Measurements from ENCODE around the gene KCNC1.

The KCNC1 gene

DNA sequence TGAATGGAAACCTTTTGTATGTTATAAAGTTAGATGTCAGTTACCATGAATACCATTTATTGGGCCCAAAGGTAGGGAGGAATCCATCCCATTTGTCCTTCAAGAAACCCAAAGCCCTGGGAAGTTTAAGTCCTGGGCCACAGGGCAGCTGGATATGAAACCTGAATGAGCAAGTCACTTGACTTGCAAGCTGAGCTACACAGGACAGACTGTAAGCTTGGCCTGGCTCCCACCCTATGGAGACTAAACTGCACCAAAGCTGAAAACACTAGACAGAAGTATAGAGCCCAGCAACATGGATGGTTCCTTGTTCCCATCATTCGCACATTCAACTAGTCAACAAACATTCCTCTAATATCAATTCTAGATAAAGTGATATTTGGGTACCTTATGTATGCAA lies 71.3 kb downstream of the KCNC1 start:
- DNase-seq (ENCODE audit: low read depth) = no peak
- TF ChIP-seq, protein P1, sequence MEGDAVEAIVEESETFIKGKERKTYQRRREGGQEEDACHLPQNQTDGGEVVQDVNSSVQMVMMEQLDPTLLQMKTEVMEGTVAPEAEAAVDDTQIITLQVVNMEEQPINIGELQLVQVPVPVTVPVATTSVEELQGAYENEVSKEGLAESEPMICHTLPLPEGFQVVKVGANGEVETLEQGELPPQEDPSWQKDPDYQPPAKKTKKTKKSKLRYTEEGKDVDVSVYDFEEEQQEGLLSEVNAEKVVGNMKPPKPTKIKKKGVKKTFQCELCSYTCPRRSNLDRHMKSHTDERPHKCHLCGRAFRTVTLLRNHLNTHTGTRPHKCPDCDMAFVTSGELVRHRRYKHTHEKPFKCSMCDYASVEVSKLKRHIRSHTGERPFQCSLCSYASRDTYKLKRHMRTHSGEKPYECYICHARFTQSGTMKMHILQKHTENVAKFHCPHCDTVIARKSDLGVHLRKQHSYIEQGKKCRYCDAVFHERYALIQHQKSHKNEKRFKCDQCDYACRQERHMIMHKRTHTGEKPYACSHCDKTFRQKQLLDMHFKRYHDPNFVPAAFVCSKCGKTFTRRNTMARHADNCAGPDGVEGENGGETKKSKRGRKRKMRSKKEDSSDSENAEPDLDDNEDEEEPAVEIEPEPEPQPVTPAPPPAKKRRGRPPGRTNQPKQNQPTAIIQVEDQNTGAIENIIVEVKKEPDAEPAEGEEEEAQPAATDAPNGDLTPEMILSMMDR (IDR thresholded peaks at IDR 0.05; ENCODE audit: control insufficient read depth, extremely low read depth, insufficient read depth) = no peak

DNA sequence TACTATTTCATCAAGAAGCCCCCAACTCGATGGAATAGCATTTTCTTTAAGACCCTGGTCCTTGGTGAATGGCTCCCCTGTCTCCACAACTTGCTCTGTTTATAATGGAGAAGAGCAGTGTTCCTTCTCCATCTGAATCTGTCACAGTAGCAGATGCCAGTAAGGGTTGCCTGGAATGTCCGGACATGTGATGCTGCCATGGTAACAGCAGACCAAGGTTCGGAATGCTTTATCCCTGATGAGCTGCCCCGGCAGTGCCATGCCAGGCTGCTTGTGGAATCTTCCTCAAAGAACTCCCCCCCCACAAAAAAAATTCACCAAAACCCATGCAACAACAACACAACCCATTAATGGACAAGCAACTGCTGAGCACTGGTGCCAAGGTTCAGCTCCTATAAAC lies 72.5 kb downstream of the KCNC1 start:
- no peak overlapping the region for H3K4me3 ChIP-seq (ENCODE audit: low read depth, low read length)
- DNase-seq (ENCODE audit: low read depth) = no peak
- TF ChIP-seq, protein P1 (IDR thresholded peaks at IDR 0.05; ENCODE audit: control insufficient read depth, extremely low read depth, insufficient read depth) = no peak

More for the DNA sequence above, 71.3 kb downstream of the KCNC1 start:
- no peak overlapping the region for H3K4me3 ChIP-seq (ENCODE audit: low read depth, low read length)

DNA sequence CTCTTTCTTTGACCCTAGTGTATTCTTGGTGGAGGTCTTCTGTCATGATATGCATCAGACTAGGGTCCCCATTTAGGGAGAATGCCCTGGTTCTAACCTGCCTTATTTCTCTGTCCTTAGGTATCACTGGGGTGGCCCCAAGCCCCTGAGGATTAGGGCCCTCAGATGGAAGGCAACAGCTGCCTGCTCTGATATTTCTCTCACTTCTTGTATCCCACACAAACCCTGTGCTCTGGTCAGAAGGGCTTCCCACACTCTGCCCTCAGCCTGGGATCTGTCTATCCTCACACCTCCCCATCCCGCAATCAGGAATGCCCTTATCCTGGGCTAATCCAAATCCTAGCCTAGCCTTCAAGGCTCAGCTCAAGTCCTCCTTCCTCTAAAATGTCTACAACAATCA lies 75.5 kb downstream of the KCNC1 start:
- no peak overlapping the region for H3K4me3 ChIP-seq (ENCODE audit: low read depth, low read length)
- no peak for DNase-seq (ENCODE audit: low read depth)
- TF ChIP-seq, protein P1 (IDR thresholded peaks at IDR 0.05; ENCODE audit: control insufficient read depth, extremely low read depth, insufficient read depth) = no peak

DNA sequence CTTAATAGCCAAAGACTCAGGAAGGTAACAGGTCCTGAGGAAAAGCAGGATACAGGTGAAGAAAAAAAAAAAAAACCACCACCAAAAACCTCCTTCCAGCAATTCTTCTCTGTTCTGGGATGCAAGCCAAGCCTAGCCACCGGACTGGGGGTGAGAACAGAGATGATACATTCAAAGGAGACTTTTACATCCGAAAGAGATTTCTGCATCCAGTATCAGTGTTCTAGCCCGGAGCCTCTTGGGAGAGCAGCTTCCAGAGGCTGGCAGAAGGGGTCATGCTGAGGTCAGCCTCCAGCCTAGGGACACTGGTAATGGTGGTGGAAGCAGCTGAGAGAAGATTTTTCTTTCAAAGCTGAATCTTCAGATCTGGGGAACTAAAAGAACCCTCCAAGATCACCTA lies 76.2 kb downstream of the KCNC1 start:
- DNase-seq (ENCODE audit: low read depth) = no peak
- H3K4me3 ChIP-seq (ENCODE audit: low read depth, low read length) = no peak overlapping the region
- TF ChIP-seq, protein P1 (IDR thresholded peaks at IDR 0.05; ENCODE audit: control insufficient read depth, extremely low read depth, insufficient read depth) = no peak

DNA sequence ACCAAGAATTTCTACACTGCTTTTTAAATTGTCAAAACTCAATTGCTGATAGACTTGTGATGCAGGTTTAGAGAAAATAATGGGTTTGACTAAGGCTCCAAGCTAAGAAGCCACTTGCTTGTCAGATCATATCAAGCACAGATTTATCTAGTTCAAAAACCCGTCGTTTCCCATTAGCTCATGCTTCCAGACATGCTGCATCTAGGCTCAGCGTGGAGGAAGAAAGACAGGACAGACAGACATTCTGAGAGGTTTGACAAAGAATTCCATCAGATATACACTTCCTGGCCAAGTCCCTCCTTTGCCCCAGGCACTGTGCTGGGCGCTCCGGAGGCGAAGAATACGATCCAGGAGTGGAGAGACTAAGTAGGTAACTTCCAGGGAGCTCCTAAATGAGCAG lies 76.8 kb downstream of the KCNC1 start:
- DNase-seq (ENCODE audit: low read depth) = no peak
- no peak overlapping the region for H3K4me3 ChIP-seq (ENCODE audit: low read depth, low read length)
- TF ChIP-seq, protein P1 (IDR thresholded peaks at IDR 0.05; ENCODE audit: control insufficient read depth, extremely low read depth, insufficient read depth) = no peak

DNA sequence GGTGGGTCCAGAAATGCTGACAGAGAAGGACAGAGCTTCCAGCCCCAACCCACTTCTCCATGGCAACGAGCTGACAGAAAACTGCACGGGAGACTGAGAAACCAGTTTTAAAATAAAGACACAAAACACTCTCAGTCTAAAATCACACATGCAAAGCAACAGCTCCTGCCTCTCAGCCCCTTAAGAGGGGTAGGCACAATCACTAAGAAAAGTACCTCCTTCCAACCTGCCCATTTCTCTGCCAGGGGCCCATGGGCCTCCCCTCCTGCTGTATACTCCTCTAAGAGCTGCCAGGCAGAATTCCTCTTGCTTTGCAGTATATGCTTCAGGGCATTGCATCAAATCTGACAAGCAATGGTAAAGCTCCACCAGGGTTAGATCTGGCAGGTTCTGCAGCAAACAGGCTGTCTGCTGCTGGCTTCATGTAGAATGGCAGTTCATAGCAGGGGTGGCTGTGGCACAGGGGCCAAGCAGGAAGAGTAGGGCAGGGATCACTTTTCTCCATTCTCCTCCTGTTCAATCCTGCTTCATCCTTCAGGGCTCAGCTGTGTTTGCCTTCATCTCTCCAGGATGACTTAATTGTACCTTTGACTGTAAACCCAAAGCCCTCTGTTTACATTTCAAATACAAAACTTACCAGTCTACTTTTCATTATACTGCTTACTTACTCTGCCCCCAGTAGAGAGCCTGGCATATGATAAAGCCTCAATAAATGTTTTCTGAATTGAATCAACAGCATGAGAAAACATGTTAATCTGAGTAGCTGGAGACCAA lies 77.7 kb downstream of the KCNC1 start:
- TF ChIP-seq, protein P1 (IDR thresholded peaks at IDR 0.05; ENCODE audit: control insufficient read depth, extremely low read depth, insufficient read depth) = no peak
- peak; percentile 68 for DNase-seq (ENCODE audit: low read depth)
- H3K4me3 ChIP-seq (ENCODE audit: low read depth, low read length) = no peak overlapping the region

DNA sequence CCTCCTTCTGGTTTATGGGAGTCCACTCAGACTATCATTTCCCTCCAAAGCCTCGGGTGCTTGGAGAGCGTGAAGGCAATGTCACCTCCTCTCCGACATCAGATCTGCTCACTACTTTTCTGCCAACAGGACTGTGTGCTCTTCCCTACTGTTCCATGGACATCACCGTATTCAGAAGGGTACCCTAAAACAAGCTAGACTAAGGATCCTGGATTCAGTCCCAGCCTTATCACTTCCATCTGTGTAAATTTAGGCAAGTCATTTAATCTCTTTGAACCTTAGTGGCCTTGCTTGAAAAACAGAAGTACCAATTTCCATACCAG lies 78.2 kb downstream of the KCNC1 start:
- no peak for DNase-seq (ENCODE audit: low read depth)
- TF ChIP-seq, protein P1 (IDR thresholded peaks at IDR 0.05; ENCODE audit: control insufficient read depth, extremely low read depth, insufficient read depth) = no peak

More for the DNA sequence above, 78.2 kb downstream of the KCNC1 start:
- 0 out of 2 replicates have a peak overlapping the region, but pooled peaks have one; percentile 1 for H3K4me3 ChIP-seq (ENCODE audit: low read depth, low read length)

Data from LNCaP clone FGC (cell line).